Measurements from ENCODE around the gene EYS. TPM values are rescaled to one million over a fixed set of nuclear protein-coding genes. Genes with fewer than 3 reads are reported as not detected.

The EYS gene
- total and polyA plus RNA-seq, 9 of the 15 experiments (the other 6 are each of a cell fraction or from before 2014, with no cell fraction given) = 0.03 to 0.36 (median 0.10) TPM; not detected in 2

- ChIA-PET CTCF (ENCODE audit: low intra/inter-chr PET ratio) (no interaction called here), POLR2A (no interaction called here)
- 0% methylated on average over 1 of the region's 1 CpG for WGBS (ENCODE audit: insufficient coverage, low coverage, missing lambda C conversion rate)
- ATAC-seq (no peak), DNase-seq (ENCODE audit: extremely low read depth in 1 of 4, low spot score in 3 of 4) (no peak), FAIRE-seq (no peak)
- H3K9me3 ChIP-seq (replicated peaks; ENCODE audit: control insufficient read depth, insufficient read depth, low read depth, low read length) = no peaks in the 10 kb centered on the region
- H3K27ac ChIP-seq (ENCODE audit: extremely low read depth, low read depth, low read length) = no peak overlapping the region
- in situ Hi-C loops (cut with MboI) (no loop called here), intact Hi-C loops (cut with micrococcal nuclease) (no loop called here)
- H4K20me1 ChIP-seq (replicated peaks; ENCODE audit: control insufficient read depth, insufficient read depth, low read length) = no peaks in the 10 kb centered on the region
- BruUV-seq (replicated peaks) = no TSS peak
- H3K79me2 ChIP-seq (ENCODE audit: control insufficient read depth, insufficient read depth, low read length) = no peaks in the 10 kb centered on the region
- H3K9me1 ChIP-seq (ENCODE audit: control insufficient read depth, insufficient read depth, low read length) = no peaks in the 10 kb centered on the region
- no peak overlapping the region for H3K4me3 ChIP-seq
- H3K27me3 ChIP-seq (ENCODE audit: control insufficient read depth in 2 of 2, insufficient read depth in 2 of 2, low read length in 2 of 2) = no peaks in the 10 kb centered on the region
- H3K36me3 ChIP-seq (ENCODE audit: control insufficient read depth, insufficient read depth, low read length) = no peaks in the 10 kb centered on the region
- H3K4me1 ChIP-seq (replicated peaks in 1 of 2; ENCODE audit: control insufficient read depth in 2 of 2, insufficient read depth in 2 of 2, low read length in 2 of 2) = no peaks in the 10 kb centered on the region
- no peak overlapping the region for H3K9ac ChIP-seq (ENCODE audit: insufficient read depth in 1 of 2, low read depth in 2 of 2, low read length in 2 of 2)
- H2AFZ ChIP-seq (ENCODE audit: low read depth, low read length) = no peak overlapping the region
- no peak overlapping the region for H3K4me2 ChIP-seq (ENCODE audit: insufficient read depth, low read length)
- TF ChIP-seq HOXB6 (CRISPR knock-in tag; IDR thresholded peaks at IDR 0.05; ENCODE audit: borderline replicate concordance) (no peak), HBP1 (CRISPR knock-in tag; IDR thresholded peaks at IDR 0.05) (no peak), SMARCA5 (IDR thresholded peaks at IDR 0.05) (no peak), CBFA2T3 (IDR thresholded peaks at IDR 0.05) (no peak), ZNF695 (CRISPR knock-in tag; IDR thresholded peaks at IDR 0.05) (no peak), GTF2F1 (IDR thresholded peaks at IDR 0.05; ENCODE audit: low read depth, low read length) (no peak), USF2 (CRISPR knock-in tag; IDR thresholded peaks at IDR 0.05) (no peak)
- TF ChIP-seq, protein P1, sequence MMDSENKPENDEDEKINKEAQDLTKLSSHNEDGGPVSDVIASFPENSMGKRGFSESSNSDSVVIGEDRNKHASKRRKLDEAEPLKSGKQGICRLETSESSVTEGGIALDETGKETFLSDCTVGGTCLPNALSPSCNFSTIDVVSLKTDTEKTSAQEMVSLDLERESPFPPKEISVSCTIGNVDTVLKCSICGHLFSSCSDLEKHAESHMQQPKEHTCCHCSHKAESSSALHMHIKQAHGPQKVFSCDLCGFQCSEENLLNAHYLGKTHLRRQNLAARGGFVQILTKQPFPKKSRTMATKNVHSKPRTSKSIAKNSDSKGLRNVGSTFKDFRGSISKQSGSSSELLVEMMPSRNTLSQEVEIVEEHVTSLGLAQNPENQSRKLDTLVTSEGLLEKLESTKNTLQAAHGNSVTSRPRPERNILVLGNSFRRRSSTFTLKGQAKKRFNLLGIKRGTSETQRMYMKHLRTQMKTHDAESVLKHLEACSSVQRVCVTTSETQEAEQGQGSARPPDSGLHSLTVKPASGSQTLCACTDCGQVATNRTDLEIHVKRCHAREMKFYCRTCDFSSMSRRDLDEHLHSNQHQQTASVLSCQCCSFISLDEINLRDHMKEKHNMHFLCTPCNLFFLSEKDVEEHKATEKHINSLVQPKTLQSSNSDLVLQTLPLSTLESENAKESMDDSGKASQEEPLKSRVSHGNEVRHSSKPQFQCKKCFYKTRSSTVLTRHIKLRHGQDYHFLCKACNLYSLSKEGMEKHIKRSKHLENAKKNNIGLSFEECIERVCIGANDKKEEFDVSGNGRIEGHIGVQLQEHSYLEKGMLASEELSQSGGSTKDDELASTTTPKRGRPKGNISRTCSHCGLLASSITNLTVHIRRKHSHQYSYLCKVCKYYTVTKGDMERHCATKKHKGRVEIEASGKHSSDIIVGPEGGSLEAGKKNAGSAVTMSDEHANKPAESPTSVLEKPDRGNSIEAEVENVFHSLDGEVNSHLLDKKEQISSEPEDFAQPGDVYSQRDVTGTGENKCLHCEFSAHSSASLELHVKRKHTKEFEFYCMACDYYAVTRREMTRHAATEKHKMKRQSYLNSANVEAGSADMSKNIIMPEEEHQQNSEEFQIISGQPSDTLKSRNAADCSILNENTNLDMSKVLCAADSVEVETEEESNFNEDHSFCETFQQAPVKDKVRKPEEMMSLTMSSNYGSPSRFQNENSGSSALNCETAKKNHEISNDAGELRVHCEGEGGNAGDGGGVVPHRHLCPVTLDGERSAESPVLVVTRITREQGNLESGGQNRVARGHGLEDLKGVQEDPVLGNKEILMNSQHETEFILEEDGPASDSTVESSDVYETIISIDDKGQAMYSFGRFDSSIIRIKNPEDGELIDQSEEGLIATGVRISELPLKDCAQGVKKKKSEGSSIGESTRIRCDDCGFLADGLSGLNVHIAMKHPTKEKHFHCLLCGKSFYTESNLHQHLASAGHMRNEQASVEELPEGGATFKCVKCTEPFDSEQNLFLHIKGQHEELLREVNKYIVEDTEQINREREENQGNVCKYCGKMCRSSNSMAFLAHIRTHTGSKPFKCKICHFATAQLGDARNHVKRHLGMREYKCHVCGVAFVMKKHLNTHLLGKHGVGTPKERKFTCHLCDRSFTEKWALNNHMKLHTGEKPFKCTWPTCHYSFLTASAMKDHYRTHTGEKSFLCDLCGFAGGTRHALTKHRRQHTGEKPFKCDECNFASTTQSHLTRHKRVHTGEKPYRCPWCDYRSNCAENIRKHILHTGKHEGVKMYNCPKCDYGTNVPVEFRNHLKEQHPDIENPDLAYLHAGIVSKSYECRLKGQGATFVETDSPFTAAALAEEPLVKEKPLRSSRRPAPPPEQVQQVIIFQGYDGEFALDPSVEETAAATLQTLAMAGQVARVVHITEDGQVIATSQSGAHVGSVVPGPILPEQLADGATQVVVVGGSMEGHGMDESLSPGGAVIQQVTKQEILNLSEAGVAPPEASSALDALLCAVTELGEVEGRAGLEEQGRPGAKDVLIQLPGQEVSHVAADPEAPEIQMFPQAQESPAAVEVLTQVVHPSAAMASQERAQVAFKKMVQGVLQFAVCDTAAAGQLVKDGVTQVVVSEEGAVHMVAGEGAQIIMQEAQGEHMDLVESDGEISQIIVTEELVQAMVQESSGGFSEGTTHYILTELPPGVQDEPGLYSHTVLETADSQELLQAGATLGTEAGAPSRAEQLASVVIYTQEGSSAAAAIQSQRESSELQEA (IDR thresholded peaks at IDR 0.05; ENCODE audit: low read depth) = no peak
These were observed 1907.7 kb downstream of the EYS start for GRCh38 chr6:63799313-63799712.
